Measurements from ENCODE around the gene MAEL.
A peak's percentile ranks its signal among the peaks of the same experiment; 100 is the strongest.

MAEL gene

DNA sequence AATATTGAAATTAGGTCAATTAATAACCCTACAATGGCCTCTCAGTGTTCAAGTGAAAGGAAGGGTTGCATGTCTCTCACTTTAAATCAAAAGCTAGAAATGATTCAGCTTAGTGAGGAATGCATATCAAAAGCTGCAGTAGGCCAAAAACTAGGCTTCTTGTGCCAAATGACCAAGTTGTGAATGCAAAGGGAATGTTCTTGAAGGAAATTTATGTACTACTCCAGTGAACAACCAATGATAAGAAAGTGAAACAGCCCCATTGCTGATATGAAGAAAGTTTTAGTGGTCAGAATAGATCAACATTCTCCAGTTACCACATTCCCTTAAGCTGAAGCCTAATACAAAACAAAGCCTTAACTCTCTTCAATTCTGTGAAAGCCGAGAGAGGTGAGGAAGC is 10.0 kb downstream of the MAEL start:
- TF ChIP-seq Cebpa-rat (IDR thresholded peaks at IDR 0.05): no peak
- H3K27me3 ChIP-seq: no peaks in the 10 kb centered on the region
- H3K4me2 ChIP-seq: no peak overlapping the region
- H3K27ac ChIP-seq: no peak overlapping the region
- H3K9me3 ChIP-seq (replicated peaks in 1 of 11): peaks cover 0 to 9% (median 0%) of the 10 kb centered on the region in 11 experiments; a peak in 6 of 22 replicates
- H3K36me3 ChIP-seq: no peaks in the 10 kb centered on the region
- no peak overlapping the region for H3K4me3 ChIP-seq
- H3K9ac ChIP-seq: no peak overlapping the region
- no peaks in the 10 kb centered on the region for H4K20me1 ChIP-seq
- no peaks in the 10 kb centered on the region for H3K4me1 ChIP-seq

DNA sequence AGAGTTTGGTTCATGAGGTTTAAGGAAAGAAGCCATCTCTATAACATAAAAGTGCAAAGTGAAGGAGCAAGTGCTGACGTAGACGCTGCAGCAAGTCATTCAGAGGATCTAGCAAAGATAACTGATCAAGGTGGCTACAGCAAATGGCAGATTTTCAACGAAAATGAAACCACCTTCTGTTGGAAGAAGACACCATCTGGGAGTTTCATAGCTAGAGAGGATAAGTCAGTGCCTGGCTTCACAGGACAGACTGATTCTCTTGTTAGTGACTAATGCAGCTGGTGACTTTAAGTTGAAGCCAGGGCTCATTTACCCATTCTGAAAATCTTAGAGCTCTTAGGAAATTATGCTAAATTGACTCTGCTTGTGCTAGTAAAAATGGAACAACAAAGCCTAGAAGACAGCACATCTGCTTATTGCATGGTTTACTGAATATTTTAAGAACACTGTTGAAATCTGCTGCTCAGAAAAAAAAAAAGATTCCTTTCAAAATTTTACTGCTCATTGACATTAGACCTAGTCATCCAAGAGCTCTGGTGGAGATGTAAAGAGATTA is 10.5 kb downstream of the MAEL start:
- no peak overlapping the region for H3K4me2 ChIP-seq
- no peaks in the 10 kb centered on the region for H3K4me1 ChIP-seq
- TF ChIP-seq Cebpa-rat (IDR thresholded peaks at IDR 0.05): no peak
- H4K20me1 ChIP-seq: no peaks in the 10 kb centered on the region
- no peaks in the 10 kb centered on the region for H3K36me3 ChIP-seq
- peaks cover 0 to 9% (median 0%) of the 10 kb centered on the region in 11 experiments; a peak in 6 of 22 replicates for H3K9me3 ChIP-seq (replicated peaks in 1 of 11)
- H3K4me3 ChIP-seq: no peak overlapping the region
- H3K27ac ChIP-seq: no peak overlapping the region
- no peaks in the 10 kb centered on the region for H3K27me3 ChIP-seq
- H3K9ac ChIP-seq: no peak overlapping the region

DNA sequence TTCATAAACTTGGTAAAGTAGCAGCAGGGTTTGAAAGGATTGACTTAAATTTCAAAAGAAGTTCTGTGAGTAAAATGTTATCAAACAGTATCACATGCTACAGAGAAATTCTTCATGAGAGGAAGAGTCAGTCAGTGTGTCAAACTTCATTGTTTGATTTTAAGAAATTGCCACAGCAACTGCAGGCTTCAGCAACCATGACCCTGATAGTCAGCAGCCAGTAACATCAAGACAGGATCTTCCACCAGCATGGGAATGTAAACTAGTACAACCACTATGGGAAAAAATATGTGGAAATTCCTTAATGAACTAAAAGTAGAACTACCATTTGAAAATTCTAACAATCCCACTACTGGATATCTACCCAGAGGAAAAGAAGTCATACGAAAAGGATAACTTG is 11.5 kb downstream of the MAEL start:
- no peak overlapping the region for H3K27ac ChIP-seq
- no peaks in the 10 kb centered on the region for H3K4me1 ChIP-seq
- no peaks in the 10 kb centered on the region for H3K27me3 ChIP-seq

DNA sequence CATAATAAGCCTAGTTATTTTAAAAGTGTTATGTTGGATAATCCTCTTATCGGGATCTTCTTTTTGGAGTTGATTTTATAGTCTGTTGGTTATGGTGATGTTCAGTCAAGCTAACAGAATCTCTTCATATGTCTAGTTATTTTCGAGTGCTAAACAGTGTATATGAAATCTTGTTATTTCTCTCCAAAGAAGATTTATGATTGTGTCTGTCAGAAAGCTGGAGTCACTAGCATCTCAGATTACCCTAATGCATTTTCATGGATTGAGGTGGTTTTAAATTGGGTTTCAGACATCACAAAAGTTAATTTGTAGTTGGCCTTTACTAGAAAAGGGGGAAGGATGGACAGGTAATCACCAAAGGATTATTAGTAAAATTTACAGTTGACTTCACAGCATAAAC is 13.3 kb downstream of the MAEL start:
- TF ChIP-seq Cebpa-rat (IDR thresholded peaks at IDR 0.05): no peak
- Histone ChIP-seq H3K4me1 (no peaks in the 10 kb centered on the region), H3K9me3 (replicated peaks in 1 of 11) (peaks cover 0 to 9% (median 0%) of the 10 kb centered on the region in 11 experiments; a peak in 6 of 22 replicates), H3K4me3 (no peak overlapping the region), H4K20me1 (no peaks in the 10 kb centered on the region), H3K4me2 (no peak overlapping the region), H3K27ac (no peak overlapping the region), H3K27me3 (no peaks in the 10 kb centered on the region), H3K9ac (no peak overlapping the region), H3K36me3 (no peaks in the 10 kb centered on the region)

More for the DNA sequence above, 11.5 kb downstream of the MAEL start:
- no peaks in the 10 kb centered on the region for H3K36me3 ChIP-seq
- H3K9me3 ChIP-seq (replicated peaks in 1 of 11): peaks cover 0 to 9% (median 0%) of the 10 kb centered on the region in 11 experiments; a peak in 6 of 22 replicates
- no peak overlapping the region for H3K4me2 ChIP-seq
- H3K9ac ChIP-seq: no peak overlapping the region
- no peaks in the 10 kb centered on the region for H4K20me1 ChIP-seq
- H3K4me3 ChIP-seq: no peak overlapping the region
- no peak for TF ChIP-seq Cebpa-rat (IDR thresholded peaks at IDR 0.05)

DNA sequence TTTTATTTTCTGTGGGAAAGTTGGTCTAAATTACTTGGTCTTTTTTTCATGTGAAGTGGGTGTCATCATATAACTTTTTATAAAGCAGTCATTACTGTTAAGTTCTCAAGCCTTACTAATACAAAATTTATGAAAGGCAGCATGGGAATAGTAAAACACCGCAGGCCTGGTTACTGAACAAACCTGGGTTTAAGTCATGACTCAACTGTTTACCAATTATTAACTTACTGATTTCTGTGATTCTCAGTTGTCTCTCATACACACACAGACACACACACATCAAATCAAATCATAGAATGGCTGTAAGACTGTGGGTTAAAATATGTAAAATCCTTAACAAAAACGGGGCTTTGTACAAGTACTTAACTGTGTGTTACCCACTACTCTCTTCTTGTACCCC is 14.6 kb downstream of the MAEL start:
- Histone ChIP-seq H3K4me1 (no peaks in the 10 kb centered on the region), H3K27ac (no peak overlapping the region), H3K27me3 (no peaks in the 10 kb centered on the region), H3K4me2 (no peak overlapping the region), H3K9ac (no peak overlapping the region), H3K9me3 (replicated peaks in 1 of 11) (peaks cover 0 to 9% (median 0%) of the 10 kb centered on the region in 11 experiments; a peak in 6 of 22 replicates), H3K36me3 (no peaks in the 10 kb centered on the region), H3K4me3 (no peak overlapping the region), H4K20me1 (no peaks in the 10 kb centered on the region)
- no peak for TF ChIP-seq Cebpa-rat (IDR thresholded peaks at IDR 0.05)

DNA sequence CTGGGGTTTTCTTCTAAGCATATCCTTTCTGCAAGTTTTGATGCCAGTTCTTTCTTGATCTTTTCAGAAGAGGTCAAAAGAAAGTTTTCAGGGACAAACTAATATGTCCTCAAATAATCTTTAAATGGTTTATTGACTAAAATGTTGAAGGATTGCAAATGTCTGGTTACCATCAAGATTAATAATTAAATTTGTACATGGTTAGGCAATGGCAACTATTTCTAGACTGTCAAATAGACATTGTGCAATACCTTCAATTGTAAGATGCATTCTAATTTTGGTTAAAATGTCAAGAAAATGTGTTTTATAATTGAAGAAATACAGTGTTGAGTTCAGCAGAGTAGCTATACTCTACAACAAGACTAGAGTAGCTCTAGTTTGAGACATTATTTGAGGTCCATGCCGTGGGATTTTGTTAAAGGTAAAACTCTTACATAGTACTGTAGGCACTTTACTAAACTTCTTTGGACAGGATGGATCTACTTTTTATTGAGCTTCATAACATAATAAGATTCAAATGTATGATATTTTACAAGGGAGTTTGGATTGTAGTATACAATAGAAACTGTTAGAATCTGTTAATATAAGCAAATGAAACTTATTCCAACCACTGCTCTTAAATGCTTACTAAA is 22.6 kb downstream of the MAEL start:
- no peaks in the 10 kb centered on the region for H3K9me3 ChIP-seq (replicated peaks in 1 of 11)
- H3K4me3 ChIP-seq: no peak overlapping the region
- H3K4me1 ChIP-seq: no peaks in the 10 kb centered on the region
- H3K4me2 ChIP-seq: no peak overlapping the region
- no peak overlapping the region for H3K9ac ChIP-seq
- no peak for TF ChIP-seq Cebpa-rat (IDR thresholded peaks at IDR 0.05)
- H3K36me3 ChIP-seq: no peaks in the 10 kb centered on the region
- no peak overlapping the region for H3K27ac ChIP-seq
- no peaks in the 10 kb centered on the region for H4K20me1 ChIP-seq
- no peaks in the 10 kb centered on the region for H3K27me3 ChIP-seq

DNA sequence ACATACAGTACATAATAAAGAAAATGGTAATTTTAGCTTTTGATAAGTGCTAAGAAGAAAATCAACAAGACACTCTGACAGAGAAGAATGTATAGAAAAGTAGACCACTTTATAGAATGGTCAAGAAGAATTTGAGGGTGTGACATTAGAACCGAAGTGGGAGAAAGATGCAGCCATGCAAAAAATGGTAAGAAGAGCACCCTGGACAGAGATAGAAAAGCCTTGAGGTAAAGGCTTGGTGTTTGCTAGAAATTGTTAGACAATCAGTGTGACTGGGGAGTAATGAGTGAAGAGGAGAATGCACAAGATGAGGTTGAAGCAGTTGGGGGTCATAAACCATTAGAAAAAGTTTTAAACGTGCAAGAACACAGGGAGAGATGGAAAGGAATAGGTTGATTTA is 23.5 kb downstream of the MAEL start:
- Histone ChIP-seq H3K4me1 (no peaks in the 10 kb centered on the region), H4K20me1 (no peaks in the 10 kb centered on the region), H3K4me2 (no peak overlapping the region), H3K27ac (no peak overlapping the region), H3K36me3 (no peaks in the 10 kb centered on the region), H3K4me3 (no peak overlapping the region), H3K27me3 (no peaks in the 10 kb centered on the region), H3K9ac (no peak overlapping the region), H3K9me3 (replicated peaks in 1 of 11) (no peaks in the 10 kb centered on the region)
- TF ChIP-seq Cebpa-rat (IDR thresholded peaks at IDR 0.05): no peak

DNA sequence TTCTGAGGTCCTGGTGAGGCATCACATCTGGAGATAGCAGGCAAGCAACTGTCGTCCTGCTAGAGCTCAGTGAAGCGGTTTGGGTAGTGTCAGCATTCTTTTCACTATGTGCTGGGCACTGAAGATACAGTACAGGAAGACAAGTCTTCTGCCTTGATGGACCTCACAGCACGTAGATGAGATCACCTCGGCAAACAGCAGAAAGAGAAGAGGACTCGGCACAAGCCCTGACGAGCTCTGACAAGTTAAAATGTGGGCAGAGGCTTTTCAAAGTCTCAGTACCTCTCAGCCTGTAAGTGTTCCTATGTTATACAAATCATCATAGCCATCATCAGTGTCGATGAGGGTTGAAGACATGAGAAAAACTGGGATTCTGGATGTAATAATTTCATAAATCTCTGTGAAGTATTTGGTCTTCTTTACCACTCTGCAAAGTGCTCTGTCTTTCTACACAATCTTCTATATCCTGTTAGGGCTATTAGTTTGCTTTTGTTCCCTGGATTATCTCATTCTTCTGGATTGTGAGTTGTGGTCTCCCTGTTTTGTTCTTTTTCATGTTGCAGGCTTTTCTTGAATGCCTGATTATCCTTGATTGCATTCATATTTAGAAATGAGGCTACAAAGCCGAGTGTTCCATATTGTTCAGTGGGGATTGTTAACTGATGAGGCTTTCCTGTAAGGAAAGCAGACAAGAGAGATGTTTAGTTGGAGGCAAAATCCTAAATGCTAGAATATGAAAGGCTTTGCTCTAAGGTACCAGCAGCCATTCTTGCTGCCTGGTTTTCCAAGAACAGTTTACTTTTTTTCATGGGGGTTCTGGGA is 24.2 kb downstream of the MAEL start:
- Histone ChIP-seq H3K4me1 (no peaks in the 10 kb centered on the region), H3K27ac (no peak overlapping the region), H4K20me1 (no peaks in the 10 kb centered on the region), H3K9ac (no peak overlapping the region), H3K4me3 (no peak overlapping the region), H3K9me3 (replicated peaks in 1 of 11) (no peaks in the 10 kb centered on the region), H3K27me3 (no peaks in the 10 kb centered on the region), H3K36me3 (no peaks in the 10 kb centered on the region), H3K4me2 (no peak overlapping the region)
- TF ChIP-seq Cebpa-rat (IDR thresholded peaks at IDR 0.05): no peak

DNA sequence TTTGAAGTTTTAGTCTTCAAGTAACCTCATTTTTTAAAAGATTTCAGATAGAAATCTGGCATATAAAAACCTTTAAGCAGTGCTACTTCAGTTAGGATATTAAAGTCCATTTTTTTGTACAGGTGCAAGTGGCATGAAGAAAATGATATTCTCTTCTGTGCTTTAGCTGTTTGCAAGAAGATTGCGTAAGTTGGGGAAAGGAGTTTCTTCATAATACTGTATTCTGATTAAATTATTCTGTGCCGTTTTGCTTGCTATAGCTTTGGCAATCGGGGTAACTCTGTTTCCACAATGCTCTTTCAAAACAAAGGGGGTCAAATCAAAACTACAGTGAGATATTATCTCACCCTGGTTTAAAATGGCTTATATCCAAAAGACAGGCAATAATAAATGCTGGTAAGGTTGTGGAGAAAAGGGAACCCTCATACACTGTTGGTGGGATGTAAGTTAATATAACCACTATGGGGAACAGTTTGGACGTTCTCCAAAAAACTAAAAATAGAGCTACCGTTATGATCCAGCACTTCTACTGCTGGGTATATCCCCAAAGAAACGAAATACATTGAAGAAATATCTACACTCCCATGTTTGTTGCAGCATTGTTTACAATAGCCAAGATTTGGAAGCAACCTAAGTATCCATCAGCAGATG is 27.1 kb downstream of the MAEL start:
- Histone ChIP-seq H3K4me1 (no peaks in the 10 kb centered on the region), H3K4me3 (no peak overlapping the region), H3K27me3 (no peaks in the 10 kb centered on the region), H3K4me2 (no peak overlapping the region), H3K36me3 (no peaks in the 10 kb centered on the region), H3K27ac (no peak overlapping the region), H3K9ac (no peak overlapping the region), H4K20me1 (no peaks in the 10 kb centered on the region), H3K9me3 (replicated peaks in 1 of 11) (no peaks in the 10 kb centered on the region)
- 0 out of 22 replicates have a peak, but pooled peaks of 1 of the 11 experiments have one; percentile 52 for TF ChIP-seq Cebpa-rat (IDR thresholded peaks at IDR 0.05)

Measured in BLaER1 treated with 17β-estradiol and CSF1 and Interleukin-3, amounts not matched to agents 10 nM and 100 nM (cell line).